ENCODE data around the gene HEMK1. TPM values are rescaled to one million over a fixed set of nuclear protein-coding genes. Genes with fewer than 3 reads are reported as not detected.

The HEMK1 gene
- total RNA-seq, 6 donors from 2014 or later: 5.0 to 25.3 (median 9.6) TPM

GRCh38 chr3:50627407-50628051 is 58.2 kb downstream of the HEMK1 start:
- WGBS, 2 donors: 49 to 70% methylated on average over 3 to 6 of the region's 6 CpGs
- peak in 1 of 2 donors; percentile 98 for DNase-seq
- H3K27ac ChIP-seq: peak overlapping the region in 3 of 4 donors; percentile 51 to 57 (median 53)
- no peaks in the 10 kb centered on the region for H3K9me3 ChIP-seq
- no peaks in the 10 kb centered on the region for H3K27me3 ChIP-seq
- H3K4me1 ChIP-seq: peaks cover 51 to 72% (median 56%) of the 10 kb centered on the region in 4 donors
- peak; percentile 75 to 87 for ATAC-seq (ENCODE audit: low FRiP score in 2 of 2)
- H3K36me3 ChIP-seq: no peaks in the 10 kb centered on the region
- H3K4me3 ChIP-seq: peak overlapping the region in 1 of 4 donors; percentile 13
- peak in 1 of 6 experiments; percentile 14 for TF ChIP-seq CTCF (IDR thresholded peaks at IDR 0.05)
- TF ChIP-seq POLR2AphosphoS5 (IDR thresholded peaks at IDR 0.05): peak; percentile 35 to 52
- peak in 1 of 4 donors; percentile 23 for TF ChIP-seq POLR2A (IDR thresholded peaks at IDR 0.05)
- TF ChIP-seq EP300 (IDR thresholded peaks at IDR 0.05): peak in 2 of 4 donors; percentile 4 to 53

GRCh38 chr3:50628601-50629000 is 59.3 kb downstream of the HEMK1 start:
- DNase-seq (no peak), ATAC-seq (ENCODE audit: low FRiP score in 2 of 2) (no peak)
- whole genome bisulfite sequencing, 2 donors: 92 to 93% methylated on average over 3 of the region's 3 CpGs
- H3K27me3 ChIP-seq: no peaks in the 10 kb centered on the region
- H3K4me1 ChIP-seq: peaks cover 44 to 73% (median 56%) of the 10 kb centered on the region in 4 donors
- TF ChIP-seq POLR2AphosphoS5 (IDR thresholded peaks at IDR 0.05) (no peak), POLR2A (IDR thresholded peaks at IDR 0.05) (no peak), EP300 (IDR thresholded peaks at IDR 0.05) (no peak), CTCF (IDR thresholded peaks at IDR 0.05) (no peak)
- H3K27ac ChIP-seq: peak overlapping the region in 1 of 4 donors; percentile 53
- no peaks in the 10 kb centered on the region for H3K36me3 ChIP-seq
- H3K4me3 ChIP-seq: no peak overlapping the region
- no peaks in the 10 kb centered on the region for H3K9me3 ChIP-seq

GRCh38 chr3:50630394-50630793 is 61.1 kb downstream of the HEMK1 start:
- H3K27ac ChIP-seq: no peak overlapping the region
- no peak overlapping the region for H3K4me3 ChIP-seq
- DNase-seq (no peak), ATAC-seq (ENCODE audit: low FRiP score in 2 of 2) (no peak)
- TF ChIP-seq CTCF (IDR thresholded peaks at IDR 0.05) (no peak), POLR2AphosphoS5 (IDR thresholded peaks at IDR 0.05) (no peak), POLR2A (IDR thresholded peaks at IDR 0.05) (no peak), EP300 (IDR thresholded peaks at IDR 0.05) (no peak)
- H3K9me3 ChIP-seq: no peaks in the 10 kb centered on the region
- H3K27me3 ChIP-seq: no peaks in the 10 kb centered on the region
- H3K4me1 ChIP-seq: peaks cover 27 to 58% (median 39%) of the 10 kb centered on the region in 4 donors
- WGBS, 2 donors: 92 to 93% methylated on average over 3 to 6 of the region's 6 CpGs
- no peaks in the 10 kb centered on the region for H3K36me3 ChIP-seq

GRCh38 chr3:50630877-50631276 is 61.6 kb downstream of the HEMK1 start:
- Histone ChIP-seq H3K9me3 (no peaks in the 10 kb centered on the region), H3K36me3 (no peaks in the 10 kb centered on the region), H3K27ac (no peak overlapping the region), H3K4me3 (no peak overlapping the region), H3K27me3 (no peaks in the 10 kb centered on the region), H3K4me1 (peaks cover 23 to 54% (median 34%) of the 10 kb centered on the region in 4 donors)
- 72 to 78% methylated on average over 7 of the region's 7 CpGs for WGBS, 2 donors
- ATAC-seq (ENCODE audit: low FRiP score in 2 of 2) (no peak), DNase-seq (no peak)
- TF ChIP-seq CTCF (IDR thresholded peaks at IDR 0.05): no peak
- TF ChIP-seq EP300 (IDR thresholded peaks at IDR 0.05): no peak
- no peak for TF ChIP-seq POLR2AphosphoS5 (IDR thresholded peaks at IDR 0.05)
- TF ChIP-seq POLR2A (IDR thresholded peaks at IDR 0.05): no peak

GRCh38 chr3:50632450-50632849 is 63.1 kb downstream of the HEMK1 start:
- Histone ChIP-seq H3K27me3 (no peaks in the 10 kb centered on the region), H3K4me1 (peaks cover 7 to 54% (median 28%) of the 10 kb centered on the region in 4 donors), H3K27ac (peak overlapping the region in 1 of 4 donors; percentile 48), H3K9me3 (no peaks in the 10 kb centered on the region), H3K4me3 (no peak overlapping the region), H3K36me3 (no peaks in the 10 kb centered on the region)
- WGBS, 2 donors: 43 to 53% methylated on average over 5 of the region's 5 CpGs
- DNase-seq: no peak
- TF ChIP-seq POLR2AphosphoS5 (IDR thresholded peaks at IDR 0.05) (no peak), CTCF (IDR thresholded peaks at IDR 0.05) (no peak), EP300 (IDR thresholded peaks at IDR 0.05) (no peak), POLR2A (IDR thresholded peaks at IDR 0.05) (no peak)
- ATAC-seq (ENCODE audit: low FRiP score in 2 of 2): peak in 1 of 2 donors; percentile 44

All from upper lobe of left lung (tissue), 6 donors.